HEK293 (cell line): ENCODE results near the gene IPCEF1.
A peak's percentile ranks its signal among the peaks of the same experiment; 100 is the strongest.

ENCODE experiments used
- CTCF ChIA-PET: fragments of 350-600 bp; formaldehyde crosslinking; extraction: SDS; loops from one replicate; lab custom pipeline; 2021; ENCODE audit warnings: antibody characterized with exemption; lab: Yijun Ruan, JAX
- POLR2A ChIA-PET: fragments of 300-600 bp; formaldehyde crosslinking; extraction: SDS; loops from one replicate; lab custom pipeline; 2020; ENCODE audit warnings: antibody characterized with exemption, inconsistent platforms; lab: Yijun Ruan, JAX
- H3K27ac ChIP-seq: fragments of 200-500 bp; sonication (Bioruptor generic); 2 replicates; pipeline ENCODE4 v1.5.1; 2014; ENCODE audit warnings: low read depth, low read length, control low read depth, inconsistent platforms; ENCODE audit errors: extremely low read depth
- H3K36me3 ChIP-seq, 2 experiments: fragments of 200-500 bp in 1 of 2; sonication (Bioruptor generic) in 1 of 2; 1 replicate in 1 of 2; 2 replicates in 1 of 2; pipeline ENCODE4 v1.5.1; 2014 to 2017; ENCODE audit warnings: inconsistent platforms in 2 of 2, low read length in 2 of 2; ENCODE audit not compliant: control insufficient read depth in 2 of 2, insufficient read depth in 1 of 2
- H3K4me1 ChIP-seq: fragments of 200-500 bp; sonication (Bioruptor generic); 2 replicates; pipeline ENCODE4 v1.5.1; 2014; ENCODE audit warnings: mild to moderate bottlenecking, low read length, inconsistent platforms; ENCODE audit not compliant: control insufficient read depth, insufficient read depth
- H3K4me3 ChIP-seq: 2 replicates; pipeline ENCODE4 v1.5.1; 2011; ENCODE audit warnings: low read depth, mild to moderate bottlenecking, control low read depth, low read length, moderate library complexity
- H3K9me3 ChIP-seq: fragments of 200-500 bp; sonication (Bioruptor generic); 2 replicates; pipeline ENCODE4 v1.5.1; 2014; ENCODE audit warnings: low read depth, low read length, inconsistent platforms; ENCODE audit not compliant: control insufficient read depth, insufficient read depth
- GLI2 ChIP-seq: fragments of 450-650 bp; formaldehyde crosslinking; IDR thresholded peaks from 2 replicates; pipeline ENCODE4; 2017; ENCODE audit warnings: missing biosample characterization, missing genetic modification characterization, low read depth, borderline replicate concordance
- KLF16 ChIP-seq: fragments of 450-650 bp; formaldehyde crosslinking; IDR thresholded peaks from 2 replicates; pipeline ENCODE4 v1.5.1; 2017; ENCODE audit warnings: missing biosample characterization, missing genetic modification characterization
- MYNN ChIP-seq: fragments of 450-650 bp; formaldehyde crosslinking; IDR thresholded peaks from 2 replicates; pipeline ENCODE4 v1.5.1; 2016; ENCODE audit warnings: missing biosample characterization, missing genetic modification characterization, borderline replicate concordance
- SETDB1 ChIP-seq: IDR thresholded peaks from one replicate; pipeline ENCODE4 v1.6.1; 2017; ENCODE audit warnings: mild to moderate bottlenecking, low read length, moderate library complexity, mixed read lengths; ENCODE audit not compliant: insufficient read length
- YY2 ChIP-seq: fragments of 450-650 bp; formaldehyde crosslinking; IDR thresholded peaks from 2 replicates; pipeline ENCODE4 v1.5.1; 2016; ENCODE audit warnings: missing biosample characterization, missing genetic modification characterization
- ZBTB17 ChIP-seq: fragments of 450-650 bp; formaldehyde crosslinking; IDR thresholded peaks from 2 replicates; pipeline ENCODE4 v1.5.1; 2016; ENCODE audit warnings: missing biosample characterization, missing genetic modification characterization
- ZFP3 ChIP-seq: fragments of 450-650 bp; formaldehyde crosslinking; IDR thresholded peaks from 2 replicates; pipeline ENCODE4 v1.5.1; 2016; ENCODE audit warnings: low read depth, missing biosample characterization, missing genetic modification characterization
- ZNF146 ChIP-seq: fragments of 450-650 bp; formaldehyde crosslinking; IDR thresholded peaks from 2 replicates; pipeline ENCODE4 v1.5.1; 2016; ENCODE audit warnings: missing biosample characterization, missing genetic modification characterization
- ZNF148 ChIP-seq: fragments of 450-650 bp; formaldehyde crosslinking; IDR thresholded peaks from 2 replicates; pipeline ENCODE4 v1.5.0; 2017; ENCODE audit warnings: missing biosample characterization, missing genetic modification characterization, borderline replicate concordance
- ZNF391 ChIP-seq: fragments of 450-650 bp; formaldehyde crosslinking; IDR thresholded peaks from 2 replicates; pipeline ENCODE4 v1.5.1; 2016; ENCODE audit warnings: low read depth, missing biosample characterization, missing genetic modification characterization, borderline replicate concordance
- ZNF664 ChIP-seq: fragments of 450-650 bp; formaldehyde crosslinking; IDR thresholded peaks from 2 replicates; pipeline ENCODE4 v1.5.1; 2016; ENCODE audit warnings: missing biosample characterization, missing genetic modification characterization
- ZNF677 ChIP-seq: fragments of 450-650 bp; IDR thresholded peaks from 2 replicates; pipeline ENCODE4 v1.5.0; 2018; ENCODE audit warnings: missing biosample characterization, mild to moderate bottlenecking, missing genetic modification characterization, moderate library complexity
- ZNF843 ChIP-seq: fragments of 450-650 bp; formaldehyde crosslinking; IDR thresholded peaks from 2 replicates; pipeline ENCODE4 v1.5.1; 2016; ENCODE audit warnings: missing biosample characterization, missing genetic modification characterization
- TF ChIP-seq, protein P1 (sequence below): fragments of 450-650 bp; formaldehyde crosslinking; IDR thresholded peaks from 2 replicates; pipeline ENCODE4 v1.5.1; 2016; ENCODE audit warnings: missing biosample characterization, missing genetic modification characterization
- TF ChIP-seq, protein P2 (sequence below): fragments of 450-650 bp; formaldehyde crosslinking; IDR thresholded peaks from 2 replicates; pipeline ENCODE4 v1.5.1; 2016; ENCODE audit warnings: missing biosample characterization, missing genetic modification characterization, low read depth

IPCEF1 gene

DNA sequence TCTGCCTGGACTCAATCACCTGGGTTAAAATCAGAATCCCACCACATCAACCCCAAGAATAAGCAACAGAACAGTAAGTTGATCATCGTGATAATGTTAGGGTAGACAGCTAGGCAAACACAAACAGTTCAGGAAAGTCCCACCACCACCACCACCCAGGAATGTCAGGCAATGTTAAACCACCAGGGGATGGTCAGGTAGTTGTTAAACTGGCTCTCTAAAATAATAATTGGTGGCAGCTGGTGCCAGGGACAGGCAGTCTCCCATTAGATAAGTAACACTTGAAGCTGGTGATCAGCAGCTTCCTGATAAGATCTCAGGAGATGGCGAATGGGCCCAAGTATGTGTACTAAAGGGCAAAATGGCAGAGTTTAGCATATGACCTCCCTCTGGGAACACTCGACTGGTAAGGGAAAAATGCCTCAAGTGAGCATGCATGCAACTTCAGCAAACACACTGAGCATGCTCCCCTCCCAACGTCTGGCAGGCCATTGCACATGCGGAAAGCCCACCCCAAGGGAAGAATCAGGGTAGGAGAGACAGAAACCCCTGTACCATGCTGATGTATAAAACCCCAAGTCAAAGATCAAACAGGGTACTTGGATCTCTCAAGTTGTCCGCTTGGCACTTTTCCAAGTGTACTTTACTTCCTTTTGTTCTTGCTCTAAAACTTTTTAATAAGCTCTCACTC is 66.6 kb downstream of the IPCEF1 start:
- Histone ChIP-seq H3K27ac (no peak overlapping the region), H3K9me3 (no peaks in the 10 kb centered on the region), H3K36me3 (no peaks in the 10 kb centered on the region), H3K4me1 (no peaks in the 10 kb centered on the region), H3K4me3 (no peak overlapping the region)
- TF ChIP-seq YY2 (tag by site-specific recombination) (no peak), ZNF843 (tag by site-specific recombination) (no peak), SETDB1 (peak; percentile 63), ZNF148 (tag by site-specific recombination) (no peak)
- CTCF ChIA-PET, result interaction anchor here (0.9 kb wide), 1 partner anchor 13 kb away, joined by 4 read pairs; no protein-coding TSS in a partner anchor
- POLR2A ChIA-PET, result no interaction called here

GRCh38 chr6:154285826-154286225 is 70.8 kb downstream of the IPCEF1 start:
- H3K27ac ChIP-seq, result no peak overlapping the region
- no peaks in the 10 kb centered on the region for H3K9me3 ChIP-seq
- TF ChIP-seq MYNN (no peak), KLF16 (tag by site-specific recombination) (no peak)
- TF ChIP-seq, all 188 proteins: peak for 0
- POLR2A ChIA-PET, result interaction anchor here (0.7 kb wide), 1 partner anchor 125 kb away, joined by 6 read pairs; no protein-coding TSS in a partner anchor
- CTCF ChIA-PET, result interaction anchor here (0.9 to 1.3 kb wide), 2 partner anchors 8 to 9 kb away, joined by 3 to 5 read pairs; no protein-coding TSS in a partner anchor
- no peaks in the 10 kb centered on the region for H3K4me1 ChIP-seq
- H3K36me3 ChIP-seq, result no peaks in the 10 kb centered on the region
- H3K4me3 ChIP-seq, result no peak overlapping the region

DNA sequence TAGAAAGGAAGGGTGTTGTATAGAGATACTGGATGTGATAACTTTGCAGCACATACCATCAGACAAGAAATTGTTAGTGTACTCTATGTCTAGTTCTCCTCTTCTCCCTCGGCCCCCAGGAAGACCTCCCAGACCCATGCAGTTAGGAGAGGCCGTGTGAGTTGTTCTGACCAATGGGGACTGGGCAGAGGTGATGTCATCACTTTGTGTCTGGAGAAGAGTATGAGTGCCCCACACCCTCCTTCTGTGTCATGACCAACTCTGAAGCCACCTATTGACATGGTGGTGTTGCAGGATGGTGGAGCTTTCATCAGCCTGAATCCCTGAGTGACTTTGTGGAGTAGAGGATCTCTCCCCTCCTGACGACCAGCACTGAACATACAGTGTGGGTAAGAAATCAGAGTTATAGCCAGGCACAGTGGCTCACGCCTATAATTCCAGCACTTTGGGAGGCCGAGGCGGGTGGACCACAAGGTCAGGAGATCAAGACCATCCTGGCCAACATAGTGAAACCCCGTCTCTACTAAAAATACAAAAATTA is 72.2 kb downstream of the IPCEF1 start:
- no peaks in the 10 kb centered on the region for H3K4me1 ChIP-seq
- H3K27ac ChIP-seq, result no peak overlapping the region
- TF ChIP-seq ZNF664 (tag by site-specific recombination), result no peak
- no peak for TF ChIP-seq ZFP3 (tag by site-specific recombination)
- no peak for TF ChIP-seq ZBTB17 (tag by site-specific recombination)
- no peak for TF ChIP-seq GLI2 (tag by site-specific recombination)
- TF ChIP-seq ZNF146 (tag by site-specific recombination), result no peak
- TF ChIP-seq ZNF677 (tag by site-specific recombination), result no peak
- TF ChIP-seq, protein P1, sequence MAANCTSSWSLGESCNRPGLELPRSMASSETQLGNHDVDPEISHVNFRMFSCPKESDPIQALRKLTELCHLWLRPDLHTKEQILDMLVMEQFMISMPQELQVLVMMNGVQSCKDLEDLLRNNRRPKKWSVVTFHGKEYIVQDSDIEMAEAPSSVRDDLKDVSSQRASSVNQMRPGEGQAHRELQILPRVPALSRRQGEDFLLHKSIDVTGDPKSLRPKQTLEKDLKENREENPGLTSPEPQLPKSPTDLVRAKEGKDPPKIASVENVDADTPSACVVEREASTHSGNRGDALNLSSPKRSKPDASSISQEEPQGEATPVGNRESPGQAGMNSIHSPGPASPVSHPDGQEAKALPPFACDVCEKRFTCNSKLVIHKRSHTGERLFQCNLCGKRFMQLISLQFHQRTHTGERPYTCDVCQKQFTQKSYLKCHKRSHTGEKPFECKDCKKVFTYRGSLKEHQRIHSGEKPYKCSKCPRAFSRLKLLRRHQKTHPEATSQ, result no peak
- TF ChIP-seq, protein P2, sequence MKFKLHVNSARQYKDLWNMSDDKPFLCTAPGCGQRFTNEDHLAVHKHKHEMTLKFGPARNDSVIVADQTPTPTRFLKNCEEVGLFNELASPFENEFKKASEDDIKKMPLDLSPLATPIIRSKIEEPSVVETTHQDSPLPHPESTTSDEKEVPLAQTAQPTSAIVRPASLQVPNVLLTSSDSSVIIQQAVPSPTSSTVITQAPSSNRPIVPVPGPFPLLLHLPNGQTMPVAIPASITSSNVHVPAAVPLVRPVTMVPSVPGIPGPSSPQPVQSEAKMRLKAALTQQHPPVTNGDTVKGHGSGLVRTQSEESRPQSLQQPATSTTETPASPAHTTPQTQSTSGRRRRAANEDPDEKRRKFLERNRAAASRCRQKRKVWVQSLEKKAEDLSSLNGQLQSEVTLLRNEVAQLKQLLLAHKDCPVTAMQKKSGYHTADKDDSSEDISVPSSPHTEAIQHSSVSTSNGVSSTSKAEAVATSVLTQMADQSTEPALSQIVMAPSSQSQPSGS (tag by site-specific recombination), result 0 out of 2 replicates have a peak, but pooled peaks have one; percentile 37
- TF ChIP-seq ZNF391 (tag by site-specific recombination), result no peak
- ChIA-PET CTCF (no interaction called here), POLR2A (no interaction called here)
- no peaks in the 10 kb centered on the region for H3K36me3 ChIP-seq
- no peaks in the 10 kb centered on the region for H3K9me3 ChIP-seq
- no peak overlapping the region for H3K4me3 ChIP-seq
